MCF 10A (cell line): ENCODE data around the gene CBY3. TPM values are rescaled to one million over a fixed set of nuclear protein-coding genes. Genes with fewer than 3 reads are reported as not detected.
A peak's percentile ranks its signal among the peaks of the same experiment; 100 is the strongest.
"Not testable (repeated sequence)": the region's sequence is repeated elsewhere in the genome, so short reads cannot be mapped to it uniquely, and the experiment has no call there.

ENCODE experiments used
- BruUV-seq: library from RNA; stranded (reverse); fragments of 400-500 nt; replicated peaks from 2 replicates; lab custom pipeline; 2021; lab: Mats Ljungman, UMichigan
- CTCF ChIA-PET: fragments of 300-600 bp; sonication (Branson Sonifier 250); formaldehyde crosslinking; extraction: SDS; loops from one replicate; lab custom pipeline; 2021; ENCODE audit warnings: antibody characterized with exemption, inconsistent platforms; lab: Yijun Ruan, JAX
- POLR2A ChIA-PET: fragments of 300-600, 350-650 bp; sonication (Branson Sonifier 250); formaldehyde crosslinking; extraction: SDS; loops from one replicate; lab custom pipeline; 2020; ENCODE audit warnings: antibody characterized with exemption, inconsistent platforms; lab: Yijun Ruan, JAX
- DNase-seq: peaks from one replicate; pipeline ENCODE4 v3.0.0-alpha.2; 2018; ENCODE audit not compliant: unreplicated experiment
- H3K27ac Mint-ChIP-seq: one replicate; pipeline ENCODE4 v1.8.0; 2022; ENCODE audit warnings: mild to moderate bottlenecking, low read depth, mixed read lengths; ENCODE audit not compliant: unreplicated experiment
- H3K27me3 Mint-ChIP-seq: one replicate; pipeline ENCODE4 v1.8.0; 2022; ENCODE audit warnings: mixed read lengths; ENCODE audit not compliant: insufficient read depth, unreplicated experiment
- H3K36me3 Mint-ChIP-seq: one replicate; pipeline ENCODE4 v1.8.0; 2022; ENCODE audit warnings: mild to moderate bottlenecking, moderate library complexity, mixed read lengths; ENCODE audit not compliant: insufficient read depth, unreplicated experiment
- H3K4me1 Mint-ChIP-seq: one replicate; pipeline ENCODE4 v1.8.0; 2022; ENCODE audit warnings: mixed read lengths; ENCODE audit not compliant: insufficient read depth, unreplicated experiment
- H3K4me3 Mint-ChIP-seq: one replicate; pipeline ENCODE4 v1.8.0; 2022; ENCODE audit warnings: mild to moderate bottlenecking, moderate library complexity, mixed read lengths; ENCODE audit not compliant: unreplicated experiment
- H3K9me3 Mint-ChIP-seq: one replicate; pipeline ENCODE4 v1.8.0; 2022; ENCODE audit warnings: mixed read lengths; ENCODE audit not compliant: unreplicated experiment
- intact Hi-C: fragments of 100-400 bp; cut with micrococcal nuclease; formaldehyde crosslinking; loops from 2 replicates; pipeline ENCODE4 v1.14.1; 2022
- total RNA-seq: library from RNA; stranded (reverse); gene quantifications from 2 replicates; pipeline ENCODE4 v1.2.3, GENCODE V29; 2022
- TF ChIP-seq, protein P1 (sequence below): fragments of 200-600 bp; IDR thresholded peaks from one replicate; pipeline ENCODE4 v1.8.0; 2022; ENCODE audit warnings: antibody characterized with exemption, mild to moderate bottlenecking; ENCODE audit not compliant: unreplicated experiment

Gene CBY3
- total RNA-seq, 1 experiment from 2014 or later: not detected

DNA sequence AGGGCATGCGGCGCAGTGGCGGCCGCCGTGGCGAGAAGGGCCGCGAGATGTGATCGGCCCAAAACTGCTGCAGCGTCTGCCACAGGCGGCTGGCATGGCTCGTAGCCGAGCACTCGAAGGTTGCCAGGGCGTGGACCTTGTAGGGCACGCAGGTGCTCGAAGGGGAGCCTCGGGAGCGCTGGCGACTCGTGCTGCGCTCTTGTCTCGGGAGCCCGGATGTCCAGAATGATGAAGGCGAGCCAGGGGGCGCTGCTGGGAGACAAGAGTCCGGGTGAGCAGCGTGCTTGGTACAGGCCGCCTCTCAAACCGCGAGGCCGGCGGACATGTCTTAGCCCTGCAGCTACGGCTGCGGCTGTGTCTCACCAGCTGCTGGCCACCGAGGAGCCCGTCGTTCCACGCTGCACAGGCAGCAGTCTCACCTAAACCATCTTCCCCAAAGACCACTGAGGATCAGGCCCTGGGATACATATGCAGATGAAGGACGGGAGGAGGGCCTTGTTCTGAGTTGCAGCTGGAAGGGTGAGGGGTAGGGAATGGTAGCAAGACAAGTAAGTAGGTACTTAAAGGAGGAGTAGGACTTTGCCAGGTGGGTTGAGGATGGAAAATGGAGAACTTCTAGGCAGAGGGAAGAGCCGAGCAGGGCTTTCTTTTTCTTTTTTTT lies 1.7 kb downstream of the CBY3 start:
- ChIA-PET POLR2A (interaction anchor here (0.5 to 6.6 kb wide), 16 partner anchors 8 to 385 kb away, joined by 3 to 61 read pairs (median 7); partner anchors contain the start of genes CANX, HNRNPH1, MAML1 and MGAT4B), CTCF (interaction anchor here (1.5 kb wide), 2 partner anchors 10 to 18 kb away, joined by 8 to 10 read pairs; no protein-coding TSS in a partner anchor)
- Mint-ChIP-seq H3K27me3 (no peaks in the 10 kb centered on the region), H3K4me3 (peak overlapping the region; percentile 99), H3K27ac (no peak overlapping the region), H3K36me3 (peaks cover 24% of the 10 kb centered on the region), H3K4me1 (peaks cover 18% of the 10 kb centered on the region), H3K9me3 (no peaks in the 10 kb centered on the region)
- DNase-seq: peak; percentile 65
- BruUV-seq: no TSS peak
- intact Hi-C loops: loop anchor here (2.0 kb wide), 1 partner anchor 20 kb away; the partner anchor contains the start of gene CANX
- TF ChIP-seq, protein P1, sequence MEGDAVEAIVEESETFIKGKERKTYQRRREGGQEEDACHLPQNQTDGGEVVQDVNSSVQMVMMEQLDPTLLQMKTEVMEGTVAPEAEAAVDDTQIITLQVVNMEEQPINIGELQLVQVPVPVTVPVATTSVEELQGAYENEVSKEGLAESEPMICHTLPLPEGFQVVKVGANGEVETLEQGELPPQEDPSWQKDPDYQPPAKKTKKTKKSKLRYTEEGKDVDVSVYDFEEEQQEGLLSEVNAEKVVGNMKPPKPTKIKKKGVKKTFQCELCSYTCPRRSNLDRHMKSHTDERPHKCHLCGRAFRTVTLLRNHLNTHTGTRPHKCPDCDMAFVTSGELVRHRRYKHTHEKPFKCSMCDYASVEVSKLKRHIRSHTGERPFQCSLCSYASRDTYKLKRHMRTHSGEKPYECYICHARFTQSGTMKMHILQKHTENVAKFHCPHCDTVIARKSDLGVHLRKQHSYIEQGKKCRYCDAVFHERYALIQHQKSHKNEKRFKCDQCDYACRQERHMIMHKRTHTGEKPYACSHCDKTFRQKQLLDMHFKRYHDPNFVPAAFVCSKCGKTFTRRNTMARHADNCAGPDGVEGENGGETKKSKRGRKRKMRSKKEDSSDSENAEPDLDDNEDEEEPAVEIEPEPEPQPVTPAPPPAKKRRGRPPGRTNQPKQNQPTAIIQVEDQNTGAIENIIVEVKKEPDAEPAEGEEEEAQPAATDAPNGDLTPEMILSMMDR: no peak

DNA sequence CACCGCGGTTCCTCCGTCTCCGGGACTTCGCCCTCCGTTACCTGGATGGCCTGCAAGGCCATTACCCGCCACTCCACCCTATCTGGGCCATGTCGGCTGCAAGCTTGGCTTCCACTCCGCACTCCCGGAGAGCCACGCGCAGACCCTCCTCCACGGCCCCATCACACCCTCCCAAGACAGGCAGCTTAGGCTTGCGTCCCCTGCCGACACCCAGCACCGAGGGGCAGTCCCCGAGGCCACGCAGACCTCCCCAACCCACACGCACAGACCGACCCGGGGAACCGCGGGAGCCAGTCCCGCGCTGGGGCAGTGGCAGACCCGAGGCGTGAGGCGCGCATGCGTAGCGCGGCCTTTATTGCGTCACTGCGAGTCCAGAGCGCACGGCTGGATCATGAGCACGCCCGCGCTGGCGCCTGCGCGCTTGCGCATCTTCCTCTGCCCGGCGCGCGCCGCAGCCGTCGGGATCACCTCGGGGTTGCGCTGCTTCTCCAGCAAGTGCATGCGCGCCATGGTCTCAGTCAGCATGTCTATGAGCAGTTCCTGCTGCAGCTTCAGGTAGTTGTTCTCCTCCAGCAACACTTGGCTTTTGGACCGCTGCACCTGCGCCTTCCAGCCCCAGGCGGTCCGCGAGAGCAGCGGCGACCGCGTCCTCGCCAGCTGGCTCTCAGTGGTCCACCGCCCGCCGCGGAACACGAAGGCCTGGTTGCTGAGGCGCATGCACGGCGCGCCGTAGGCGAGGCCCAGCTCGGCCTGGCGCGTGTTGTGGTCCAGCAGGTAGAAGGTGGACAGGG lies 2.4 kb downstream of the CBY3 start:
- H3K36me3 Mint-ChIP-seq: peaks cover 24% of the 10 kb centered on the region
- H3K27ac Mint-ChIP-seq: peak overlapping the region; percentile 95
- ChIA-PET POLR2A (interaction anchor here (0.5 to 6.6 kb wide), 18 partner anchors 9 to 385 kb away, joined by 3 to 61 read pairs (median 7); partner anchors contain the start of genes CANX, HNRNPH1, MAML1 and MGAT4B), CTCF (interaction anchor here (1.0 to 1.5 kb wide), 3 partner anchors 9 to 39 kb away, joined by 3 to 10 read pairs (median 3); no protein-coding TSS in a partner anchor)
- H3K27me3 Mint-ChIP-seq: no peaks in the 10 kb centered on the region
- H3K9me3 Mint-ChIP-seq: no peaks in the 10 kb centered on the region
- peak; percentile 97 for DNase-seq
- TF ChIP-seq, protein P1: no peak
- peak overlapping the region; percentile 99 for H3K4me3 Mint-ChIP-seq
- H3K4me1 Mint-ChIP-seq: peaks cover 18% of the 10 kb centered on the region
- intact Hi-C loops: loop anchor here (2.0 kb wide), 1 partner anchor 20 kb away; the partner anchor contains the start of gene CANX
- no TSS peak for BruUV-seq

DNA sequence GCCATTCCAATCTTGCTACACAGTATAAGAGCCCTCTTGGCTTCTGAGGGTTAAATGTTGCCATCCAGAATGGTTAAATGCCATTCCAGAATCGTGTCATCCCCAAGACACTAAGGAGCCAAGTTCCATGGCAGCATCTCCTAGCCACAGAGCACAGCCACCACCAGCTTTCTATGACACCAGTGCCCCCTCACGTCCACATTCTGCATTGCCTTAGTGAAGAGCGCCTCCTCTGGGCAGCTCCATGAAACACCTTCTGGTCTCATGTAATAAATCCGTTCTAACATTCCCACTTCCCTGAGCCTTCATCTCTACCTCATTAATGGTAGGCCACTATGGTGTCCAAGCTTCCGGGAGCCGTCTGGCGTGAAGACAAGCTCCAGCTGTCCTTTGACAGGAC lies 12.4 kb downstream of the CBY3 start:
- DNase-seq: peak; percentile 65
- Mint-ChIP-seq H3K27ac (peak overlapping the region; percentile 40), H3K36me3 (peaks cover 51% of the 10 kb centered on the region), H3K4me1 (no peaks in the 10 kb centered on the region), H3K4me3 (no peak overlapping the region), H3K9me3 (peaks cover 6% of the 10 kb centered on the region), H3K27me3 (no peaks in the 10 kb centered on the region)
- BruUV-seq: no TSS peak
- TF ChIP-seq, protein P1: peak; percentile 54
- POLR2A ChIA-PET: interaction anchor here (1.6 kb wide), 1 partner anchor 10 kb away, joined by 7 read pairs; no protein-coding TSS in a partner anchor
- intact Hi-C loops: no loop called here
- CTCF ChIA-PET: interaction anchor here (0.5 to 2.1 kb wide), 3 partner anchors 10 to 26 kb away, joined by 3 to 10 read pairs (median 3); no protein-coding TSS in a partner anchor

DNA sequence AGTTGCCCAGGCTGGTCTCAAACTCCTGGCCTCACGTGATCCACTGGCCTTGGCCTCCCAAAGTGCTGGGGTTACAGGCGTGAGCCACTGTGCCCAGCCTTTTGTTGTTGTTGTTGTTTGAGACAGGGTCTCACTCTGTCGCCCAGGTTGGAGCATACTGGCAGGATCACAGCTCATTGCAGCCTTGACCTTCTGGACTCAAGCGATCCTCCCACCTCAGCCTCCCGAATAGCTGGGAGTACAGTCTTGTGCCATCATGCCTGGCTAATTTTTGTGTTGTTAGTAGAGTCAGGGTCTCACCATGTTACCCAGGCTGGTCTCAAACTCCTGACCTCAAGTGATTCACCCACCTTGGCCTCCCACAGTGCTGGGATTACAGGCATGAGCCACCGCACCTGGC lies 19.2 kb downstream of the CBY3 start:
- H3K9me3 Mint-ChIP-seq, DNase-seq, BruUV-seq, POLR2A ChIA-PET, H3K4me3 Mint-ChIP-seq, H3K27ac Mint-ChIP-seq, H3K4me1 Mint-ChIP-seq, H3K27me3 Mint-ChIP-seq: not testable (repeated sequence)
- peaks cover 50% of the 10 kb centered on the region for H3K36me3 Mint-ChIP-seq
- intact Hi-C loops: loop anchor here (5.0 kb wide), 1 partner anchor 71 kb away; the partner anchor contains the start of gene MAML1
- CTCF ChIA-PET: interaction anchor here (0.8 to 1.2 kb wide), 2 partner anchors 25 to 78 kb away, joined by 3 to 5 read pairs; no protein-coding TSS in a partner anchor

DNA sequence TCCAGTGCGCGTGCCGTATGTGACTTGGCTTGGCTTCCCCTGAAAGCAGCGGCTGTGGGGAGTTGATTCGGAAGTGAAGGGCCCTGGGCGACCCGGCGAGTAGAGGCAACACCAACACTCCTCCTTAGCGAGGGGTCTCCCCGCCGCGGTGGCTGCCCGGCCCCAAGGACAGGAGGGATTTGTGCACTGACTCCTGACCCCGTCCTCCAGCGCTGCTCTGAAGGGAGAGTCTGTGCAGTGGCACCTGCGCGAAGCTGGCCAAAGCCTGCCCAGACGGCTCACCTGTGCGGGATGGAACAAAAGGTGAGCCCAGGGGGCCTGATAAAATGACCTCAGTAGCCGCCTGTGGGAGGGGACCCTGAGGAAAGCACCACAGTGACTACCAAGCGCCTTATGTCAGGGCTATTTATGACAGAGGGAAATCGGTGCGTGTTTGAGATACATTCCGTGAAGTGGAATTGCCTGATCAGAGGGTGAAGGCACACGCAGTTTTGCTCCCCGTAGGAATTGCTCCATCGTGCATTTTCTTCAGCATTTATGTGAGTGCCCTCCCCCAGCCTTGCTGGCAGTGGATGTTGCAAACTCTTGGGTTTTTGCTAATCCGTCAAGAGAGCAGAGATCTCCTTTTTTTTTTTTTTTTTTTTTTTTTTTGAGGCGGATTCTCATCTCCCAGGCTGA lies 22.5 kb downstream of the CBY3 start:
- peak overlapping the region; percentile 76 for H3K4me3 Mint-ChIP-seq
- POLR2A ChIA-PET: interaction anchor here (1.0 kb wide), 2 partner anchors 11 to 104 kb away, joined by 3 read pairs; no protein-coding TSS in a partner anchor
- BruUV-seq: TSS peak; percentile 84
- H3K27me3 Mint-ChIP-seq, CTCF ChIA-PET, H3K9me3 Mint-ChIP-seq, H3K4me1 Mint-ChIP-seq, H3K27ac Mint-ChIP-seq, intact Hi-C loops: not testable (repeated sequence)
- H3K36me3 Mint-ChIP-seq: peaks cover 20% of the 10 kb centered on the region
- DNase-seq: peak; percentile 43
